HCT116 (cell line): ENCODE data around the gene GRIK4.

Experiments
- CEBPB ChIP-seq: IDR thresholded peaks from 2 replicates; pipeline ENCODE4 v1.6.1; 2012; ENCODE audit warnings: low read depth
- CTCF ChIP-seq, 3 experiments: fragments of 200-600 bp in 1 of 3; sonication (generic) in 1 of 3; IDR thresholded peaks in 2 of 3; conservative IDR thresholded peaks in 1 of 3; 2 replicates each; pipeline ENCODE4 v1.5.1; 2012 to 2017; ENCODE audit warnings: low read depth in 2 of 3, low read length in 2 of 3, antibody characterized with exemption in 1 of 3, borderline replicate concordance in 1 of 3, control low read depth in 1 of 3, mild to moderate bottlenecking in 1 of 3, mixed read lengths in 1 of 3, mixed run types in 1 of 3, moderate library complexity in 1 of 3; ENCODE audit not compliant: insufficient read depth in 1 of 3
- EZH2 ChIP-seq: fragments of 200-600 bp; sonication (generic); IDR thresholded peaks from 2 replicates; pipeline ENCODE4 v1.6.1; 2017; ENCODE audit warnings: antibody characterized with exemption, mixed run types
- EZH2phosphoT487 ChIP-seq: fragments of 200-600 bp; IDR thresholded peaks from 2 replicates; pipeline ENCODE4 v1.6.1; 2018; ENCODE audit warnings: antibody characterized with exemption, borderline replicate concordance
- MAX ChIP-seq: IDR thresholded peaks from 2 replicates; pipeline ENCODE4 v1.6.1; 2012
- POLR2A ChIP-seq: IDR thresholded peaks from 2 replicates; pipeline ENCODE4 v1.7.0; 2011; ENCODE audit warnings: borderline replicate concordance; ENCODE audit not compliant: insufficient read depth, insufficient read length; ENCODE audit errors: extremely low read depth
- RAD21 ChIP-seq: IDR thresholded peaks from 2 replicates; pipeline ENCODE4 v1.6.1; 2012; ENCODE audit warnings: low read depth, mild to moderate bottlenecking
- REST ChIP-seq: IDR thresholded peaks from 2 replicates; pipeline ENCODE4 v1.6.1; 2012; ENCODE audit warnings: low read depth
- SRF ChIP-seq: IDR thresholded peaks from 2 replicates; pipeline ENCODE4 v1.6.1; 2012; ENCODE audit warnings: low read depth
- TCF7L2 ChIP-seq: IDR thresholded peaks from 2 replicates; pipeline ENCODE4 v1.7.0; 2011; ENCODE audit warnings: borderline replicate concordance, inconsistent platforms; ENCODE audit not compliant: insufficient read depth, insufficient read length; ENCODE audit errors: extremely low read depth

- TF ChIP-seq CTCF (IDR thresholded peaks at IDR 0.05 in 2 of 3, conservative IDR thresholded peaks at IDR 0.05 in 1 of 3; ENCODE audit: borderline replicate concordance in 1 of 3, insufficient read depth in 1 of 3, low read depth in 2 of 3, low read length in 2 of 3) (no peak), REST (no peak), EZH2phosphoT487 (no peak), POLR2A (no peak), RAD21 (no peak), TCF7L2 (no peak), CEBPB (no peak), SRF (no peak), EZH2 (no peak), MAX (no peak)
These were observed 321.1 kb downstream of the GRIK4 start for GRCh38 chr11:120832481-120833238.
